ENCODE data around the gene KLF13. TPM values are rescaled to one million over a fixed set of nuclear protein-coding genes. Genes with fewer than 3 reads are reported as not detected.

KLF13 gene
- total and polyA plus RNA-seq, 10 of the 15 experiments (the other 5 are each of a cell fraction or from before 2014, with no cell fraction given) = 20.3 to 109 (median 51.4) TPM

DNA sequence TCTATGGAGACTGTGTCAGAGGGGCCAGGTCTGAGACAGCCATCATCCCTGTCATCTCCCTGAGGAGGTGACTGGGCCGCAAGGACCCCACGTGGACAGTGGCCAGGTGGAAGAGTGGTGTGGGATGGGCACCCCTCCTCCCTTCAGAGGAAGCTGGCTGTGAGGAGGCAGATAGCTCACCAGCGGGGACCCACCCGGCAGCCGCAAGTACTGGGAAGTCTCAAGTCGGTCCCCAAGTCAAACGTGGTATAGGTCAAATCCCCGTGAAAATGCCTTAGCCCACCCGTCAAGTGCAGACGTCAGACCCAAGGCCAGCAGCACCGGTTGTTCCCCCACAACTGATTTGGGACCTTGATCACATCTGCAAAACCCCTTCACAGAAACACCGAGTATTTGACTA is 12.3 kb upstream of the KLF13 start (continued):
- TF ChIP-seq SREBF2 (IDR thresholded peaks at IDR 0.05; ENCODE audit: low read length) (no peak), HDGF (IDR thresholded peaks at IDR 0.05) (no peak), NR2F1 (conservative IDR thresholded peaks at IDR 0.05) (no peak), STAT3 (IDR thresholded peaks at IDR 0.05; ENCODE audit: low read depth, low read length) (no peak), TARDBP (IDR thresholded peaks at IDR 0.05; ENCODE audit: borderline replicate concordance) (no peak)

DNA sequence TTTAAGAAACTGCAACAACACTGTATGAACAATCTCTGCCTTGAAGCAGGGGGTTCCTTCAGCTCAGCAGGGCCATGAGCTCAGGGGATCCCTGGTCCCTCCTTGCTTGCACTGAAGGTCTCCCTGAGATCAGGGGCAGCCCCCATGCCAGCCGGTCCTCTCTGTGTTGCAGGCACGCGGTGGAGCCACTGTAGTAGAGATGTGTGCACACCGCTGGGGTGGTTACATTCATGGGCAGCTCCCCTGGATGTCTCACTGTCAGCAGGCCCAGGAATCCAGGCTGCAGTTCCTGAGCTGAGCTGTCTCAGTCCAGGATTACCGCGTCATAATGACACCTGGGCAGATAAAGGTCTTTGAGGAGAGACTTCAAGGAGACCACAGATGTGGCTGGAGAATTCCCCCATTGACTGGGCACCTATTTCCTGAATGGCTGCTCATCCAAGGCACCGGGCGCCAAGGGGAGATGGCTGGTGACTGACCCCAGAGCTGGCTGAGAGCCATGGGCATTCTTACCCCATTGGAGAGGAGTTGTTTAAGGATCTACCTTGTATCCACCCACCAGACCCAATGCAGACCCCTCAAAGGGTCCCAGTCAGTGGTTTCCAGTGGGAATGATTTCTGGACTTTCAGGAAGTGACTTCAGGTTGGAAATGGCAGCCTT is 10.4 kb upstream of the KLF13 start:
- H2AFZ ChIP-seq (ENCODE audit: control insufficient read depth, low read depth, low read length) = no peak overlapping the region
- TF ChIP-seq, protein P1, sequence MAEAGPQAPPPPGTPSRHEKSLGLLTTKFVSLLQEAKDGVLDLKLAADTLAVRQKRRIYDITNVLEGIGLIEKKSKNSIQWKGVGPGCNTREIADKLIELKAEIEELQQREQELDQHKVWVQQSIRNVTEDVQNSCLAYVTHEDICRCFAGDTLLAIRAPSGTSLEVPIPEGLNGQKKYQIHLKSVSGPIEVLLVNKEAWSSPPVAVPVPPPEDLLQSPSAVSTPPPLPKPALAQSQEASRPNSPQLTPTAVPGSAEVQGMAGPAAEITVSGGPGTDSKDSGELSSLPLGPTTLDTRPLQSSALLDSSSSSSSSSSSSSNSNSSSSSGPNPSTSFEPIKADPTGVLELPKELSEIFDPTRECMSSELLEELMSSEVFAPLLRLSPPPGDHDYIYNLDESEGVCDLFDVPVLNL (IDR thresholded peaks at IDR 0.05; ENCODE audit: low read depth, low read length) = no peak
- TF ChIP-seq RUNX3 (IDR thresholded peaks at IDR 0.05; ENCODE audit: low read length) = peak; percentile 23; the same call in 1 of the 2 replicates
- TF ChIP-seq, protein P2, sequence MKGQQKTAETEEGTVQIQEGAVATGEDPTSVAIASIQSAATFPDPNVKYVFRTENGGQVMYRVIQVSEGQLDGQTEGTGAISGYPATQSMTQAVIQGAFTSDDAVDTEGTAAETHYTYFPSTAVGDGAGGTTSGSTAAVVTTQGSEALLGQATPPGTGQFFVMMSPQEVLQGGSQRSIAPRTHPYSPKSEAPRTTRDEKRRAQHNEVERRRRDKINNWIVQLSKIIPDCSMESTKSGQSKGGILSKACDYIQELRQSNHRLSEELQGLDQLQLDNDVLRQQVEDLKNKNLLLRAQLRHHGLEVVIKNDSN (IDR thresholded peaks at IDR 0.05; ENCODE audit: borderline replicate concordance, extremely low read length, insufficient read depth, low read depth, low read length) = no peak
- peak; percentile 36; the same call in 1 of the 2 replicates for TF ChIP-seq IKZF1 (conservative IDR thresholded peaks at IDR 0.05)
- no peak overlapping the region for H3K27ac ChIP-seq (ENCODE audit: control insufficient read depth, insufficient read depth)
- POLR2A ChIA-PET = no interaction called here
- H3K9me3 ChIP-seq (replicated peaks; ENCODE audit: control insufficient read depth, insufficient read depth, low read length) = peaks cover 3% of the 10 kb centered on the region; the same call in 1 of the 3 replicates
- no peaks in the 10 kb centered on the region for H3K36me3 ChIP-seq (ENCODE audit: control insufficient read depth in 2 of 2, insufficient read depth in 2 of 2, low read length in 1 of 2)
- no peak overlapping the region for H3K4me3 ChIP-seq
- in situ Hi-C loops (cut with MboI) (no loop called here), intact Hi-C loops (cut with micrococcal nuclease; ENCODE audit: unreplicated experiment) (no loop called here)
- H3K4me1 ChIP-seq (ENCODE audit: control insufficient read depth, insufficient read depth, low read length) = no peaks in the 10 kb centered on the region
- no peaks in the 10 kb centered on the region for H3K79me2 ChIP-seq (ENCODE audit: control insufficient read depth, insufficient read depth, low read length)
- SMC1A ChIA-PET (ENCODE audit: uncharacterized antibody, unreplicated experiment) = interaction anchor here (0.5 to 1.4 kb wide), 4 partner anchors 8 to 87 kb away, joined by 3 to 8 read pairs (median 4); no protein-coding TSS in a partner anchor
- H3K9ac ChIP-seq (ENCODE audit: control insufficient read depth, insufficient read depth, low read length) = no peak overlapping the region
- no TSS peak for BruUV-seq (replicated peaks)
- no peaks in the 10 kb centered on the region; a peak in 1 of 4 replicates for H3K27me3 ChIP-seq (replicated peaks in 1 of 2; ENCODE audit: control insufficient read depth in 2 of 2, insufficient read depth in 2 of 2, low read length in 1 of 2)
- WGBS (ENCODE audit: insufficient coverage, insufficient replicate concordance, low lambda C conversion rate, missing lambda C conversion rate) = 98% methylated on average over 8 of the region's 8 CpGs
- ATAC-seq (peak; percentile 40), DNase-seq (ENCODE audit: low read depth, low spot score) (no peak), FAIRE-seq (no peak)
- CTCF ChIA-PET = interaction anchor here (1.1 to 1.7 kb wide), 3 partner anchors 102 to 173 kb away, joined by 3 to 7 read pairs (median 4); no protein-coding TSS in a partner anchor
- no peaks in the 10 kb centered on the region for H4K20me1 ChIP-seq (ENCODE audit: control insufficient read depth, insufficient read depth)
- no peak overlapping the region for H3K4me2 ChIP-seq (ENCODE audit: control insufficient read depth, insufficient read depth)
- RAD21 ChIA-PET (ENCODE audit: unreplicated experiment) = interaction anchor here (0.8 to 1.2 kb wide), 7 partner anchors 8 to 157 kb away, joined by 3 to 4 read pairs (median 3); no protein-coding TSS in a partner anchor
